HG02943 (cell line): Measurements from ENCODE around the gene EEF2K.

ENCODE experiments used
- ATAC-seq: cut with Tn5 transposase; IDR thresholded peaks from one replicate; pipeline ENCODE4 v1.9.1; 2021; ENCODE audit warnings: mild to moderate bottlenecking, low read depth, moderate library complexity; ENCODE audit not compliant: unreplicated experiment

EEF2K gene

DNA sequence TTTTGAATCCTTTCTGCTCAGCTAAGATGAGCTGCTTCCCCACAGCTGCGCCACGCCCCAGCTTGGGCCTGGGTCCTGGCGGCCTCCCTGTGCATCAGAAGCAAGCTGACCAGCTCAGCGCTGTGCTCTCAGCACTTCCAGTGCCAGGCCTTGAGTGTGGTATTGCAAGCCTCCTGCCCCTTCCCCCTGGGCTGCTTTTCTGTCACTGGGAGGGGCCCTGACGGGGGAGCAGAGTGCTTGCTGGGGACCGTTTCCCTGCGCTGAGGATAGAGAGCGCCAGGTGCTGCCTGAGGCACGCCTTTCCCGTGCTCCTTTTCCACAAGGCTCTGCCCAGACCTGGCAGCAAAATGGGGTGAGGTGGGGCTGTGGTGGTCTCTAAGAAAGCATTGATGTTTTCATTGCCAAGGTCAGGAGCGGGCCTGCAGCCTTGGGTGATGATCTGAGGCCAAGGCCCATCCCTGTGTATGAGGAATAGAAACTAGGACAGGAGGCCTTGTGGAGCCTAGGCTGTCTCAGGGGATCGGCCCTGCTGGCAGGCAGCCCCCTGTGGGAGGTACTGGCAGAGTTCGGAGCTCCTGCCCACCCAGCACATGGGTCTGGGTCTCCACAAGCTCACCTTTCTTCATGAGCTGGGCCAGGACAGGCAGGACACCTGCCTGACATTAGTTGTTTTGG is 120.8 kb downstream of the EEF2K start:
- no peak for ATAC-seq

DNA sequence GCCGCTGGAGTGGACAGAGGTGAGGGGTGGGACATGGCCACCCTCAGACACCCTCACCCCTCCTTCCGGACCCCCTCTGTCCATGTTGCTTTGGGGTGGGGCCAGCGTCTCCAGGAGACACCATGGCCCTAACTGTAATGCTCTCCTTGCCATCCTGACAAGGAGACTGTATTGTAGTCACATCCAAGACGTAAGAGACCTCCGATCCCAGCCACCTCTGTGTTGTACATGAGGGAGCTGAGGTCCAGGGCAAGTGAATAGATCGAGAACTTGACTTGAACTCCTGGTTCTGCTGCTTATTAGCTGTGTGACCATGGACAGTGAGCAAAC is 121.3 kb downstream of the EEF2K start:
- no peak for ATAC-seq

DNA sequence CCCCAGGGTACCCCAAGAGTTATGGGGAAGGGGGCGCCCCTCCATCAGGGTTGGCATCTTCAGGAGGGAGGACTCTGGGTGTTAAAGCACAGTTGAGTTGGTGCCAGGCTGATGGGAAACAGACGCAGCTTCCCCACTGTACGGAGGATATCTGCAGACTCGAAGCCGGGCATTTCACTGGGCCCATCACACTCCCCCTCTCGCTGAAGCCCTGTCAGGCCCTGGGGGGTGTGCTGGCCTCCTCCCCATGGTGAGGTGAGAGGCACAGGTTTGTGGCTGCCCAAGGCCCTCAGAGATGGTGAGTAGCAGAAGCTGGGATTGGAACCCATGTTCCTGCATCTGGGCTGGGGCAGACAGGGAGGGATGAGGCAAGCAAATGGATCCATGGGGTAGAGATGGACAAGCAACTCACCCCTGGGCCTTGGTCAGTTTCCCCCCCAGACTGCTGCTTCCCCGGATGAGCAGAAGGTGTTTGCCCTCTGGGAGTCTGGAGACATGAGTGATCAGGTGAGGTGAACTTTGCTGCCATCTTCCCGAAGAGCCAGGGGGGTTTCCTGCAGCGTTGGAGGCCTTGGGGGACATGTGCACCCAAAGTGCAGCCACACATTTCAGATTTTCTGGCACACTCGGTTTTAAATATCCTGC is 122.1 kb downstream of the EEF2K start:
- no peak for ATAC-seq

DNA sequence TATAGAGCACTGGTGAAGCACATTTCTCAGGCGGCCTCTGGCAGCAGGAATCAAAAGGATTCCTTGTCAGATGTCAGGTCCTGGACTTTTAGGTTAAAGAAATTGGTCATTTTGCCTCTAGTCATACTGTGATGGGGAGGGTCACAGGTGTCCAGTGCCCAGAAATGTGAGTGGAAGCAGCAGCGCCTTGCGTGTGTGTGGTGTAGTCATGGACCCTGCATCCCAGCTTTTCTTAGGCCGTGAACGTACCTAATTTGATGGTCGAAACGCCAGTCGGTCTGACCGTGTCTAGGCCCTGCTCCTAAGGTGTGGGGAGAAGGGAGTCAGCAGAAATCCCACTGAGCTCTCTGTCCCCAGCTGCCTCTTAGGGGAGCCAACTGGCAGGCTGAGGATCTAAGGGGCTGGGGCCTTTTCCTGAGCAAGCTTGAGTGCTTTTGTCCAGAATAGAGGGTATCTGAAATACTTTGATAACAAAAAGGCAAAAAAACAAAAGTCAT is 123.2 kb downstream of the EEF2K start:
- ATAC-seq, result no peak

DNA sequence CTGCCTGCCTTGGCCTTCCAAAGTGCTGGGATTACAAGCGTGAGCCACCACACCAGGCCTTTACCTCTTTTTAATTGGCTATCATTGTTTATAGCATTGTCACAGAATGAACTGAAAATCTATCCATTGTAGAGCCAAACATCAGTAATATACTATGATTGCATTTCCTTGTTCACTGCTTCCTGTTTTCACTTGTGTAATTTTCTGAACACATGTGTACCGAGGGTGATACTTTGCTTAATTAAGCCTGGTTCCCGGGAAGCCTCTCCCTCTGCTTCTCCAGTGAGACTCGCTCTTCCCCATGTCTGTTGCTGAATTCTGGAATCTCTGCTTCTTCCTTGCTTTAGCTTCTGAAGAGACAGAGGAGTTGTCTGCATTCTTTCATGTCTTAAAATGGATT is 124.2 kb downstream of the EEF2K start:
- no peak for ATAC-seq

DNA sequence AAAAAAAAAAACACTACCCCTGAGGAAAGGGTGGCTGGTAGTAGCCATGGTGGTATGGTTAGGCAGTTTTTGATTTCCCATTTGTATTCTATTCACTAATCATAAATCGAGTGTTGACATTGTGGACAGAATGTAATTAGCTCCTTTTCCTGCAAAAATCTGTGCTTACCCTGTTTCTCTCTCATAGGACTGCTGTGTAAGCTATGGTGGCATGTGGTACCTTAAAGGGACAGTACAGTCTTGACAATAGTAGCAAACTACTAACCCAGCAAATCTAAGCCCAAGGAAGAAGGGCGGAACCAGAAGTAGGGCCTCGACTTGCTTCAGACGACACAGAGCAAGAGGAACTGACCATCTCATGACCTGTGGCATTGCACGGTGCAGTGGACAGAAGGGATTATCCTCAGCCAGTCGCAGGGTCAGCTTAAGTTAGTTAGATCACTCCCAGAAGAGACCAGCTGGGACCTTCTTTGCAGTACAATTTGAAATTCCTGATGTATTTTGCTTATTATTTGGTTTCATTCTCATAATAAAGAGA is 127.4 kb downstream of the EEF2K start:
- no peak for ATAC-seq

DNA sequence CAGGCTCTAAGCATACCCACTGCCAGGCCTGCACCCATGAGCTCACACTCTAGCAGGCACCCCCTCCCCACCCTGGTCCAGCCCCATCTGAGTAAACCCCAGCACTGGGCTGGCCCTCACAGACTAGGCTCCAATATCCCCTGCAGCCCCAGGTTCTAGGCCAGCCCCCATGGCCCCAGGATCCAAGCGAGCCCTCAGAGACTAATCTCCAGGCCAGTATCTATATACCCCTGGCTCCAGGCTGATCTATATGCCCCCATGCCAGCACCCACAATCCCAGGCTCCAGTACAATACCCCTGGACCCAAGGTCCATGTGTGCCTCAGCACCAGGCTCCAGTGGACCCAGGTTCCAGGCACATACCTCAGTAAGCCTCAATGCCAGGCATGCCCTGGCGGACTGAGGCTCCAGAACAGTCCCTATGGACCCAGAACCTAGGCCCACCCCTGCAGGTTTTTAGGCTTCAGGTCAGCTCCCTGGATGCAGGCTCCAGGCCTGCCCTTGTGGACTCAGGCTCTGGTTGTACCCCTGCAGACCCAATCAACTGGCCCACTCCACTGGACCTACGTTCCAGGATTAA is 129.7 kb downstream of the EEF2K start:
- ATAC-seq, result no peak

DNA sequence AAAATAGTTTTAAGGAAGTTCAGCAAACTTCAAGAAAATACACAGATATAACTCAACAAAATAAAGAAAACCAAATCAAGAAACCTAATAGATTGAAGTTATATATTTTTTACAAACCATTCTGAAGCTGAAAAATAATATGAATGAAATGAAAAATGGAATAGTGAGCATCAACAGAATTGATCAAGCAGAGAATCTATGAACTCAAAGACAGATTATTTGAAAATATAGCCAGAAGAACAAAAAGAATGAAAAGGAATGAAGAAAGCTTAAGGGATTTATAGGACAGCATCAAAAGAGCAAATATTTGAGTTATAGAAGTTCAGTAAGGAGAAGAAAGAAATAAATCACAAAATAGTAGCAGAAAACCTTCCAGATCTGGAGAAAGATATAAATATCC is 130.5 kb downstream of the EEF2K start:
- no peak for ATAC-seq

DNA sequence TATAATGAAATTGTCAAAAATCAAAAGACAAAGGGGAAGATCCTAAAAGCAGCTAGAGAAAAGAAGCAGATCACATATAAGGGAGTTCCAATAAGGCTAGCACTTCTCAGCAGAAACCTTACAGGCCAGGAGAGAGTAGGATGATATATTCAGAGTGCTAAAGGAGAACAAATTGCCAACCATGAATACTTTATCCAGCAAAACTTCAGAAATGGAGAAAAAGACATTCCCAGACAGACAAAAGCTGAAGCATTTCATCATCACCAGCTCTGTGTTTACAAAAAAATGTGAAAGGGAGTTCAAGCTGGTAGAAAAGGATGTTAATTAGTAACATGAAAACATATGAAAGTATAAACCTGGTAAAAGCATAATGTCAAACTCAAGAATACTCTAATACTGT is 131.0 kb downstream of the EEF2K start:
- no peak for ATAC-seq

DNA sequence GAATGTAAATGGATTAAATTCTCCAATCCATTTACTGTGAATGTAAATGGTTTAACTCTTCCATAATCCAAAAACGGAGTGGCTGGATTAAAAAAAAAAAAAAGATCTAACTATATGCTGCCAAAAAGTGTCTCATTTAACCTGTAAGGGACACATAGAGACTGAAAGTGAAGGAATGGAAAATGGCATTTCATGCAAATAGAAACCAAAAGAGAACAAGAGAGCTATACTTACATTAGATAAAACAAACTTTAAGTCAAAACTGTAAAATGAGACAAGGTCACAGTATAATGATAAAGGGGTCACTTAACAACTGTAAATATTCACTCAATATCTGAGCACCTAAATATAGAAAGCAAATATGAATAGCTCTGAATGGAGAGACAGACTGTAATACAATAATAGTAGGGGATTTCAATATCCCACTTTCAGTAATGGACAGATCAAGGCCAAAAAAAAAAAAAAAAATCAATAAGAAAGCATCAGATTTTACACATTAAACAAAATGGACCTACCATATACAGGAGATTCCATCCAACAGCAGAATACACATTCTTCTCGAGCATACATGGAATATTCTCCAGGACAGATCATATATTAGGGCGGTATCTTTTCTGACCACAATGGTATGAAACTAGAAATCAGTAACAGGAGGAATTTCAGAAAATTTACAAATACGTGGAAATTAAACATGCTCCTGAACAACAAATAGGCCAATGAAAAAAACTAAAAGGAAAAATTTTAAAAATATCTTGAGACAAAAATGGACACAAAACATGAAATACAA is 132.0 kb downstream of the EEF2K start:
- no peak for ATAC-seq
